H1 (cell line): Measurements from ENCODE around the gene RERE. TPM values are rescaled to one million over a fixed set of nuclear protein-coding genes. Genes with fewer than 3 reads are reported as not detected.

ENCODE experiments used
- CTCF ChIA-PET: fragments of 300-600 bp; sonication (Branson Sonifier 250); formaldehyde crosslinking; loops from one replicate; lab custom pipeline; 2021; ENCODE audit not compliant: partially characterized antibody; lab: Charles Lee
- POLR2A ChIA-PET: fragments of 300-600 bp; sonication (Branson Sonifier 250); formaldehyde crosslinking; loops from one replicate; lab custom pipeline; 2021; ENCODE audit warnings: inconsistent platforms; ENCODE audit not compliant: partially characterized antibody; lab: Charles Lee
- DNase-seq, 2 experiments: peaks; one replicate each; pipeline versions ENCODE4 v3.0.0 to v3.0.0-alpha.2; 2010 to 2022; ENCODE audit warnings: low spot score in 2 of 2, low read depth in 1 of 2, mixed read lengths in 1 of 2
- FAIRE-seq: peaks from 2 replicates; lab custom pipeline; 2011; peaks lifted over from hg19 to GRCh38; lab: Jason Lieb, UNC
- H2AFZ ChIP-seq: 2 replicates; pipeline ENCODE4 v1.8.1; 2012; ENCODE audit warnings: low read length, inconsistent platforms
- H2AK5ac ChIP-seq: 2 replicates; pipeline ENCODE4 v1.6.1; 2013; ENCODE audit warnings: low read depth, low read length
- H2BK120ac ChIP-seq: replicated peaks from 2 replicates; pipeline ENCODE3; 2013; ENCODE audit warnings: low read depth, low read length, inconsistent platforms
- H2BK12ac ChIP-seq: 2 replicates; pipeline ENCODE4 v1.6.1; 2013; ENCODE audit warnings: low read depth, low read length
- H2BK15ac ChIP-seq: 2 replicates; pipeline ENCODE4 v1.6.1; 2013; ENCODE audit warnings: low read length
- H2BK20ac ChIP-seq: 2 replicates; pipeline ENCODE4 v1.6.1; 2013; ENCODE audit warnings: low read length
- H2BK5ac ChIP-seq: 2 replicates; pipeline ENCODE4 v1.6.1; 2013; ENCODE audit warnings: low read depth, low read length
- H3K14ac ChIP-seq: 2 replicates; pipeline ENCODE4 v1.6.1; 2013; ENCODE audit warnings: inconsistent platforms; ENCODE audit not compliant: insufficient read length
- H3K18ac ChIP-seq: 2 replicates; pipeline ENCODE4 v1.6.1; 2013; ENCODE audit warnings: low read length; ENCODE audit errors: extremely low read depth
- H3K23ac ChIP-seq: 2 replicates; pipeline ENCODE4 v1.6.1; 2013; ENCODE audit warnings: inconsistent platforms; ENCODE audit not compliant: insufficient read length
- H3K23me2 ChIP-seq: 2 replicates; pipeline ENCODE4 v1.6.1; 2013; ENCODE audit warnings: low read depth, low read length
- H3K27ac ChIP-seq: 2 replicates; pipeline ENCODE4 v1.6.1; 2011; ENCODE audit warnings: low read depth, low read length, inconsistent platforms
- H3K27me3 ChIP-seq, 4 experiments: replicated peaks in 1 of 4; 1 replicate in 1 of 4; 2 replicates in 3 of 4; pipeline versions ENCODE4 v1.6.1 to v1.8.1; 2011 to 2013; ENCODE audit warnings: low read length in 3 of 4, mild to moderate bottlenecking in 3 of 4, inconsistent platforms in 2 of 4, mixed read lengths in 2 of 4, moderate library complexity in 1 of 4; ENCODE audit not compliant: control insufficient read depth in 3 of 4, insufficient read depth in 3 of 4; ENCODE audit errors: extremely low read depth in 1 of 4
- H3K36me3 ChIP-seq, 4 experiments: 2 replicates each; pipeline versions ENCODE4 v1.6.1 to v1.8.1; 2011 to 2013; ENCODE audit warnings: mild to moderate bottlenecking in 4 of 4, low read length in 3 of 4, moderate library complexity in 2 of 4, control low read depth in 1 of 4, inconsistent platforms in 1 of 4; ENCODE audit not compliant: insufficient read depth in 4 of 4, control insufficient read depth in 2 of 4
- H3K4ac ChIP-seq: replicated peaks from 2 replicates; pipeline ENCODE3; 2013; ENCODE audit warnings: low read length, low read depth, mixed read lengths, inconsistent platforms; ENCODE audit not compliant: insufficient read length
- H3K4me1 ChIP-seq, 4 experiments: replicated peaks in 1 of 4; 1 replicate in 1 of 4; 2 replicates in 3 of 4; pipeline versions ENCODE4 v1.6.1 to v1.8.1; 2011 to 2013; ENCODE audit warnings: low read length in 3 of 4, inconsistent platforms in 2 of 4, mixed read lengths in 1 of 4; ENCODE audit not compliant: insufficient read depth in 4 of 4, control insufficient read depth in 3 of 4
- H3K4me2 ChIP-seq, 2 experiments: 2 replicates each; pipeline versions ENCODE4 v1.6.1 to v1.8.1; 2011 to 2013; ENCODE audit warnings: low read depth in 2 of 2, low read length in 2 of 2, control low read depth in 1 of 2, inconsistent platforms in 1 of 2, mild to moderate bottlenecking in 1 of 2; ENCODE audit not compliant: insufficient read depth in 1 of 2
- H3K4me3 ChIP-seq, 4 experiments: fragments of 200-600, 300-600 bp in 1 of 4; sonication (generic), shearing (Covaris generic), sonication (Bioruptor Twin) in 1 of 4; 2 replicates each; pipeline versions ENCODE4 v1.5.1 to v1.8.1; 2011 to 2016; ENCODE audit warnings: low read length in 4 of 4, low read depth in 3 of 4, control low read depth in 2 of 4, inconsistent platforms in 2 of 4, mild to moderate bottlenecking in 2 of 4, mixed read lengths in 1 of 4, moderate library complexity in 1 of 4; ENCODE audit not compliant: insufficient read depth in 2 of 4; ENCODE audit errors: extremely low read depth in 1 of 4
- H3K56ac ChIP-seq: replicated peaks from 2 replicates; pipeline ENCODE3; 2013; ENCODE audit warnings: low read depth, mild to moderate bottlenecking, mixed read lengths, low read length, inconsistent platforms; ENCODE audit not compliant: insufficient read length
- H3K79me1 ChIP-seq: 2 replicates; pipeline ENCODE4 v1.6.1; 2013; ENCODE audit warnings: low read depth, low read length, control low read depth
- H3K79me2 ChIP-seq, 2 experiments: 2 replicates each; pipeline versions ENCODE4 v1.6.1 to v1.8.1; 2012 to 2013; ENCODE audit warnings: low read length in 2 of 2, mild to moderate bottlenecking in 2 of 2, inconsistent platforms in 1 of 2; ENCODE audit not compliant: insufficient read depth in 2 of 2, control insufficient read depth in 1 of 2
- H3K9ac ChIP-seq, 4 experiments: replicated peaks in 1 of 4; 1 replicate in 1 of 4; 2 replicates in 3 of 4; pipeline versions ENCODE4 v1.6.1 to v1.8.1; 2011 to 2013; ENCODE audit warnings: low read depth in 3 of 4, low read length in 3 of 4, control low read depth in 2 of 4, mild to moderate bottlenecking in 2 of 4, moderate library complexity in 2 of 4, inconsistent platforms in 1 of 4; ENCODE audit errors: extremely low read depth in 1 of 4
- H3K9me3 ChIP-seq, 2 experiments: 2 replicates each; pipeline versions ENCODE4 v1.6.1 to v1.8.1; 2012 to 2013; ENCODE audit warnings: mild to moderate bottlenecking in 2 of 2, moderate library complexity in 2 of 2, control low read depth in 1 of 2, inconsistent platforms in 1 of 2, low read depth in 1 of 2, low read length in 1 of 2, mixed read lengths in 1 of 2; ENCODE audit not compliant: insufficient read depth in 2 of 2
- H4K20me1 ChIP-seq, 2 experiments: replicated peaks in 1 of 2; 2 replicates each; pipeline versions ENCODE3 to v1.8.1; 2011 to 2013; ENCODE audit warnings: inconsistent platforms in 2 of 2, low read length in 2 of 2, mild to moderate bottlenecking in 1 of 2; ENCODE audit not compliant: insufficient read depth in 2 of 2, control insufficient read depth in 1 of 2
- H4K5ac ChIP-seq: 2 replicates; pipeline ENCODE4 v1.6.1; 2013; ENCODE audit warnings: low read length, low read depth, mixed read lengths, inconsistent platforms; ENCODE audit not compliant: insufficient read length
- H4K8ac ChIP-seq: 2 replicates; pipeline ENCODE4 v1.8.0; 2013; ENCODE audit warnings: mild to moderate bottlenecking, moderate library complexity, low read length, inconsistent platforms; ENCODE audit not compliant: insufficient read depth; ENCODE audit errors: extremely low read depth
- H4K91ac ChIP-seq: replicated peaks from 2 replicates; pipeline ENCODE3; 2013; ENCODE audit warnings: low read length, mixed read lengths, inconsistent platforms; ENCODE audit not compliant: insufficient read length
- RFX5 ChIP-seq: IDR thresholded peaks from 2 replicates; pipeline ENCODE4 v1.6.1; 2011; ENCODE audit warnings: low read depth, low read length, improper control_type of control experiment, borderline replicate concordance
- polyA plus RNA-seq, 7 experiments: library from polyadenylated mRNA; depleted of rRNA in 3 of 7; stranded (reverse) in 5 of 7; unstranded in 2 of 7; fragments of >200 nt in 5 of 7; fragments of 200-250 nt in 2 of 7; gene quantifications; 1 replicate in 5 of 7; 2 replicates in 1 of 7; 4 replicates in 1 of 7; pipeline versions ENCODE4 v1.2.1 to v1.2.3, GENCODE V29; 2011 to 2013; ENCODE audit warnings: missing spikeins in 2 of 7, mixed read lengths in 2 of 7
- total RNA-seq: library from RNA; stranded (reverse); fragmentation: NEBNext Ultra II Directional; extraction: Animal tissue kit (Norgen Biotek cat#: 25700); gene quantifications from 2 replicates; pipeline ENCODE4 v1.2.1, GENCODE V29; 2021

RERE gene
- total and polyA plus RNA-seq, 2 of the 8 experiments (the other 6 are each of a cell fraction or from before 2014, with no cell fraction given) = 15.3 to 142 TPM

DNA sequence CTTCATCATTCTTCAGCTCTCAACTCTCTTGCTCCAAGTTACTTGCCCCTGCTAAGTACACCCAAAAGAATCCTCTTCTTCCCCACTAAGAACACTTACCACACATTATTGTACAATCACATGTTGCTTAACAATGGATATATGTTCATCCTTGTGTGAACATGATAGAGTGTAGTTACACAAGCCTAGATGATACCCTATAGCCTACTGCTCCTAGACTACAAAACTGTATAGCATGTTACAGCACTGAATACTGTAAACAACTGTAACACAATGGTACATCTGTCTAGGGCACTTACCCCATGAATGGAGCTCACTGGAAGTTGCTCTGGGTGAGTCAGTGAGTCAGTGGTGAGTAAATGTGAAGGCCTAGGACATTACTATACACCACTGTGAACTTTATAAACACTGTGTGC lies 77.4 kb downstream of the RERE start:
- FAIRE-seq (no peak), DNase-seq (no peak)
- peaks cover 0 to 72% of the 10 kb centered on the region in 2 experiments; a peak in 2 of 4 replicates for H3K79me2 ChIP-seq
- no peak overlapping the region for H2AFZ ChIP-seq
- H3K9me3 ChIP-seq = peaks cover 5 to 8% of the 10 kb centered on the region in 2 experiments
- no peak overlapping the region for H3K23ac ChIP-seq
- H3K56ac ChIP-seq = no peak overlapping the region
- H2BK15ac ChIP-seq = no peak overlapping the region
- no peak overlapping the region for H3K9ac ChIP-seq
- H4K8ac ChIP-seq = no peak overlapping the region
- no peak overlapping the region for H3K18ac ChIP-seq
- H3K79me1 ChIP-seq = no peaks in the 10 kb centered on the region
- H4K20me1 ChIP-seq = peaks cover 0 to 3% of the 10 kb centered on the region in 2 experiments
- H2BK20ac ChIP-seq = no peak overlapping the region
- no peaks in the 10 kb centered on the region for H3K23me2 ChIP-seq
- H3K4me1 ChIP-seq = no peaks in the 10 kb centered on the region
- no peak overlapping the region for H4K5ac ChIP-seq
- no peak overlapping the region for H2AK5ac ChIP-seq
- H3K4me2 ChIP-seq = no peak overlapping the region
- H3K4me3 ChIP-seq = no peak overlapping the region
- no peak overlapping the region for H3K14ac ChIP-seq
- no peak overlapping the region for H2BK120ac ChIP-seq
- H3K27me3 ChIP-seq = no peaks in the 10 kb centered on the region
- ChIA-PET CTCF (interaction anchor here (1.0 to 3.6 kb wide), 10 partner anchors 8 to 332 kb away, joined by 3 to 21 read pairs (median 4); no protein-coding TSS in a partner anchor), POLR2A (interaction anchor here (1.9 kb wide), 1 partner anchor 10 kb away, joined by 6 read pairs; no protein-coding TSS in a partner anchor)
- H4K91ac ChIP-seq = no peak overlapping the region
- H2BK12ac ChIP-seq = no peak overlapping the region
- no peak overlapping the region for H2BK5ac ChIP-seq
- no peak overlapping the region for H3K27ac ChIP-seq
- H3K4ac ChIP-seq = no peak overlapping the region
- H3K36me3 ChIP-seq = peaks cover 0 to 11% (median 2%) of the 10 kb centered on the region in 4 experiments; a peak in 2 of 8 replicates
- no peak for TF ChIP-seq RFX5
